Measurements from ENCODE around the gene ACR.
"Not testable (repeated sequence)": the region's sequence is repeated elsewhere in the genome, so short reads cannot be mapped to it uniquely, and the experiment has no call there.

GRCh38 chr22:50786936-50787335 is 48.9 kb downstream of the ACR start:
- TF ChIP-seq EZH2 (IDR thresholded peaks at IDR 0.05; ENCODE audit: borderline replicate concordance, low read length), result not testable (repeated sequence)
- TF ChIP-seq, protein P1, sequence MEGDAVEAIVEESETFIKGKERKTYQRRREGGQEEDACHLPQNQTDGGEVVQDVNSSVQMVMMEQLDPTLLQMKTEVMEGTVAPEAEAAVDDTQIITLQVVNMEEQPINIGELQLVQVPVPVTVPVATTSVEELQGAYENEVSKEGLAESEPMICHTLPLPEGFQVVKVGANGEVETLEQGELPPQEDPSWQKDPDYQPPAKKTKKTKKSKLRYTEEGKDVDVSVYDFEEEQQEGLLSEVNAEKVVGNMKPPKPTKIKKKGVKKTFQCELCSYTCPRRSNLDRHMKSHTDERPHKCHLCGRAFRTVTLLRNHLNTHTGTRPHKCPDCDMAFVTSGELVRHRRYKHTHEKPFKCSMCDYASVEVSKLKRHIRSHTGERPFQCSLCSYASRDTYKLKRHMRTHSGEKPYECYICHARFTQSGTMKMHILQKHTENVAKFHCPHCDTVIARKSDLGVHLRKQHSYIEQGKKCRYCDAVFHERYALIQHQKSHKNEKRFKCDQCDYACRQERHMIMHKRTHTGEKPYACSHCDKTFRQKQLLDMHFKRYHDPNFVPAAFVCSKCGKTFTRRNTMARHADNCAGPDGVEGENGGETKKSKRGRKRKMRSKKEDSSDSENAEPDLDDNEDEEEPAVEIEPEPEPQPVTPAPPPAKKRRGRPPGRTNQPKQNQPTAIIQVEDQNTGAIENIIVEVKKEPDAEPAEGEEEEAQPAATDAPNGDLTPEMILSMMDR (conservative IDR thresholded peaks at IDR 0.05 in 1 of 2, IDR thresholded peaks at IDR 0.05 in 1 of 2; ENCODE audit: extremely low read depth in 1 of 2, insufficient read depth in 1 of 2, low read depth in 1 of 2, low read length in 2 of 2), result not testable (repeated sequence)
